Endothelial cell of umbilical vein (primary cell): ENCODE data around the gene RNF5. TPM values are rescaled to one million over a fixed set of nuclear protein-coding genes. Genes with fewer than 3 reads are reported as not detected.

Experiments used
- BruUV-seq: library from RNA; stranded (reverse); fragments of 400-500 nt; replicated peaks from 2 replicates; lab custom pipeline; 2021; lab: Mats Ljungman, UMichigan
- CTCF ChIA-PET: fragments of 300-600, 350-600 bp; sonication (Branson Sonifier 250); formaldehyde crosslinking; loops from one replicate; lab custom pipeline; 2021; ENCODE audit warnings: antibody characterized with exemption, inconsistent platforms; lab: Charles Lee
- POLR2A ChIA-PET: fragments of 300-600, 350-600 bp; sonication (Branson Sonifier 250); formaldehyde crosslinking; loops from one replicate; lab custom pipeline; 2021; ENCODE audit warnings: antibody characterized with exemption, inconsistent platforms; lab: Charles Lee
- DNase-seq: peaks from one replicate; pipeline ENCODE4 v3.0.0-alpha.2; 2011; ENCODE audit warnings: low read depth, low spot score
- FAIRE-seq: peaks from 2 replicates; lab custom pipeline; 2011; peaks lifted over from hg19 to GRCh38; lab: Jason Lieb, UNC
- H2AFZ ChIP-seq: 2 replicates; pipeline ENCODE4 v1.6.0; 2012; ENCODE audit warnings: low read depth, low read length, control low read depth, inconsistent platforms
- H3K27ac ChIP-seq: 2 replicates; pipeline ENCODE4 v1.5.1; 2011; ENCODE audit warnings: low read depth, mild to moderate bottlenecking, control low read depth, low read length, moderate library complexity; ENCODE audit not compliant: insufficient read depth
- H3K27me3 ChIP-seq, 2 experiments: 2 replicates each; pipeline versions ENCODE4 v1.6.0 to v1.6.1; 2011; ENCODE audit warnings: low read length in 2 of 2, mixed read lengths in 1 of 2; ENCODE audit not compliant: control insufficient read depth in 2 of 2, insufficient read depth in 2 of 2
- H3K36me3 ChIP-seq, 2 experiments: 2 replicates in 1 of 2; 3 replicates in 1 of 2; pipeline ENCODE4 v1.5.1; 2011; ENCODE audit warnings: low read length in 2 of 2, mild to moderate bottlenecking in 1 of 2, moderate library complexity in 1 of 2; ENCODE audit not compliant: control insufficient read depth in 2 of 2, insufficient read depth in 2 of 2; ENCODE audit errors: extremely low read depth in 1 of 2
- H3K4me1 ChIP-seq: 3 replicates; pipeline ENCODE4 v1.5.1; 2011; ENCODE audit warnings: mild to moderate bottlenecking, low read length; ENCODE audit not compliant: control insufficient read depth, insufficient read depth; ENCODE audit errors: extremely low read depth
- H3K4me2 ChIP-seq: 2 replicates; pipeline ENCODE4 v1.6.1; 2011; ENCODE audit warnings: low read length, control low read depth, mixed read lengths; ENCODE audit not compliant: insufficient read depth
- H3K4me3 ChIP-seq, 3 experiments: fragments of 200-600 bp in 1 of 3; sonication (generic), shearing (Covaris generic) in 1 of 3; replicated peaks in 1 of 3; 2 replicates each; pipeline ENCODE4 v1.5.1; 2011 to 2016; ENCODE audit warnings: control low read depth in 3 of 3, low read length in 3 of 3, mild to moderate bottlenecking in 2 of 3, inconsistent platforms in 1 of 3, low read depth in 1 of 3, moderate library complexity in 1 of 3; ENCODE audit not compliant: insufficient read depth in 1 of 3
- H3K79me2 ChIP-seq: 2 replicates; pipeline ENCODE4 v1.6.0; 2012; ENCODE audit warnings: low read length, inconsistent platforms; ENCODE audit not compliant: control insufficient read depth, insufficient read depth
- H3K9ac ChIP-seq: replicated peaks from 2 replicates; pipeline ENCODE3; 2011; ENCODE audit warnings: low read length, control low read depth; ENCODE audit not compliant: insufficient read depth; ENCODE audit errors: extremely low read depth
- H3K9me1 ChIP-seq: replicated peaks from 3 replicates; pipeline ENCODE4 v1.6.0; 2011; ENCODE audit warnings: mild to moderate bottlenecking, low read length; ENCODE audit not compliant: control insufficient read depth, insufficient read depth; ENCODE audit errors: extremely low read depth
- H3K9me3 ChIP-seq: replicated peaks from 2 replicates; pipeline ENCODE4 v1.5.1; 2012; ENCODE audit warnings: low read length, inconsistent platforms; ENCODE audit not compliant: control insufficient read depth, insufficient read depth
- H4K20me1 ChIP-seq: replicated peaks from 2 replicates; pipeline ENCODE3; 2011; ENCODE audit warnings: mild to moderate bottlenecking, low read length; ENCODE audit not compliant: control insufficient read depth, insufficient read depth; ENCODE audit errors: extremely low read depth
- EZH2 ChIP-seq: IDR thresholded peaks from 2 replicates; pipeline ENCODE4 v1.6.1; 2012; ENCODE audit warnings: borderline replicate concordance, low read depth, mild to moderate bottlenecking, moderate library complexity, low read length, inconsistent platforms; ENCODE audit not compliant: severe bottlenecking
- FOS ChIP-seq: IDR thresholded peaks from 2 replicates; pipeline ENCODE4 v1.6.1; 2011; ENCODE audit warnings: mild to moderate bottlenecking, low read length, moderate library complexity, borderline replicate concordance; ENCODE audit not compliant: insufficient read depth
- GATA2 ChIP-seq: IDR thresholded peaks from 2 replicates; pipeline ENCODE4 v1.7.0; 2011; ENCODE audit warnings: low read depth, mild to moderate bottlenecking, moderate library complexity, mixed read lengths, low read length; ENCODE audit not compliant: insufficient read length, insufficient read depth
- JUN ChIP-seq: IDR thresholded peaks from 2 replicates; pipeline ENCODE4 v1.6.1; 2011; ENCODE audit warnings: borderline replicate concordance, low read depth; ENCODE audit not compliant: insufficient read length, insufficient read depth
- MYC ChIP-seq: IDR thresholded peaks from one replicate; pipeline ENCODE4 v1.6.1; 2011; ENCODE audit warnings: mild to moderate bottlenecking, low read depth, low read length
- POLR2A ChIP-seq: IDR thresholded peaks from 2 replicates; pipeline ENCODE4 v1.6.1; 2012; ENCODE audit warnings: low read depth, mild to moderate bottlenecking, control low read depth, low read length
- POLR2AphosphoS5 ChIP-seq: IDR thresholded peaks from 2 replicates; pipeline ENCODE4 v1.6.1; 2012; ENCODE audit warnings: low read depth, mild to moderate bottlenecking, control low read depth, low read length, moderate library complexity; ENCODE audit not compliant: insufficient read depth
- dilution Hi-C: fragments of 300-500 bp; cut with MboI; formaldehyde crosslinking; loops from one replicate; pipeline ENCODE4 v1.15.0; 2019; ENCODE audit warnings: low sequenced_read_pairs; ENCODE audit not compliant: extremely low pct_ligation_motif_present
- intact Hi-C: fragments of 100-400 bp; cut with micrococcal nuclease; formaldehyde crosslinking; loops from one replicate; pipeline ENCODE4 v1.10.0; 2022
- polyA plus RNA-seq, 4 experiments: library from polyadenylated mRNA; depleted of rRNA in 3 of 4; stranded (reverse) in 3 of 4; unstranded in 1 of 4; fragments of >200 nt; gene quantifications; 2 replicates each; pipeline versions ENCODE4 v1.2.1 to v1.2.3, GENCODE V29; 2011 to 2012; ENCODE audit warnings: missing spikeins in 1 of 4
- total RNA-seq: library from RNA; stranded (reverse); gene quantifications from 2 replicates; pipeline ENCODE4 v1.2.3, GENCODE V29; 2021
- TF ChIP-seq, protein P1 (sequence below): IDR thresholded peaks from 2 replicates; pipeline ENCODE4 v1.6.1; 2011; ENCODE audit not compliant: insufficient read depth, insufficient read length
- TF ChIP-seq, protein P2 (sequence below), 2 donors: IDR thresholded peaks; 1 replicate in 1 of 2; 2 replicates in 1 of 2; pipeline ENCODE4 v1.5.1; 2011; ENCODE audit warnings: low read length in 2 of 2, mild to moderate bottlenecking in 2 of 2, moderate library complexity in 2 of 2, control low read depth in 1 of 2, inconsistent platforms in 1 of 2, low read depth in 1 of 2; ENCODE audit not compliant: insufficient read depth in 1 of 2; ENCODE audit errors: extremely low read depth in 1 of 2

The RNF5 gene
- total and polyA plus RNA-seq, 2 donors (not counting 3 experiments of a cell fraction or from before 2014, with no cell fraction given): 49.2 to 100 TPM

DNA sequence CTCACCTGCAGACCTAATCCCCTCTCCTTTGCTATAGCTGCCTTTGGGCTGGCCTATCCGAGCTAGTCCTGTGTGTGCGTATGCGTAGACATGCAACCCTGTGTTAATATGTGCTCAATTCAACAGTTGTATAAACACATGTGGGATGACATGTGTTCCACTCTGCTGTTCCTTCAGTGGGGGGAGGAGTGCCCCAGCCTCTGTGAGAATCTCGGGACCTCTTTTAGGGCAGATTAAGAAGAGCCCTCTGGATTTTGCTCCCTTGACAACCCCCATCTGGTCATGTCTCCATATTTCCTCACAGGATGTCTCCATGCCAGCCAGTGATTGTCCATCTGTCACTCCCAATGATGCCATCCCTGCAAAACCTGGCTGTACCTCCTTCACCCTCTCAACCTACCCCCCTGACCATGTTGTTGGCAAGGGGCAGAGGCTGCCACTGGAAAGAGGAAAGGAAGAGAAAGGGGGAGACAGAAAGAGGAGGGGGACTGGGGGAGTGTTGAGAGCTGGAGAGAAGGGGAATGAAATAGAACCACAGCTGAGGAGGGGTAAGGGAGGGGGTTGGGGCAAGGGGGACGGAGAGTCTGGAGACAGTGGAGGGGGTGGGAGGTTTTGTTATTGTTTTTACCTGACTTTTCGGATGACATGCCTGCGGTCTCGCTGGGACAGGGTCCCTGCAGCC, 26.9 kb upstream of the RNF5 start:
- Histone ChIP-seq H4K20me1 (no peaks in the 10 kb centered on the region), H3K9me3 (no peaks in the 10 kb centered on the region), H3K36me3 (no peaks in the 10 kb centered on the region), H3K4me1 (peaks cover 24% of the 10 kb centered on the region), H3K27ac (no peak overlapping the region), H3K9ac (no peak overlapping the region), H3K79me2 (peaks cover 4% of the 10 kb centered on the region), H3K9me1 (no peaks in the 10 kb centered on the region), H3K4me2 (no peak overlapping the region), H3K27me3 (peaks cover 20 to 21% of the 10 kb centered on the region in 2 experiments), H3K4me3 (peak overlapping the region in 1 of 3 experiments; percentile 15), H2AFZ (no peak overlapping the region)
- no peak for DNase-seq
- intact Hi-C loops (no loop called here), dilution Hi-C loops (no loop called here)
- CTCF ChIA-PET: interaction anchor here (1.0 kb wide), 1 partner anchor 46 kb away, joined by 3 read pairs; no protein-coding TSS in a partner anchor
- TF ChIP-seq POLR2A (no peak), POLR2AphosphoS5 (no peak), MYC (no peak), JUN (no peak), GATA2 (no peak), EZH2 (no peak), FOS (no peak)
- TF ChIP-seq, protein P1, sequence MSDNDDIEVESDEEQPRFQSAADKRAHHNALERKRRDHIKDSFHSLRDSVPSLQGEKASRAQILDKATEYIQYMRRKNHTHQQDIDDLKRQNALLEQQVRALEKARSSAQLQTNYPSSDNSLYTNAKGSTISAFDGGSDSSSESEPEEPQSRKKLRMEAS: no peak
- TF ChIP-seq, protein P2, sequence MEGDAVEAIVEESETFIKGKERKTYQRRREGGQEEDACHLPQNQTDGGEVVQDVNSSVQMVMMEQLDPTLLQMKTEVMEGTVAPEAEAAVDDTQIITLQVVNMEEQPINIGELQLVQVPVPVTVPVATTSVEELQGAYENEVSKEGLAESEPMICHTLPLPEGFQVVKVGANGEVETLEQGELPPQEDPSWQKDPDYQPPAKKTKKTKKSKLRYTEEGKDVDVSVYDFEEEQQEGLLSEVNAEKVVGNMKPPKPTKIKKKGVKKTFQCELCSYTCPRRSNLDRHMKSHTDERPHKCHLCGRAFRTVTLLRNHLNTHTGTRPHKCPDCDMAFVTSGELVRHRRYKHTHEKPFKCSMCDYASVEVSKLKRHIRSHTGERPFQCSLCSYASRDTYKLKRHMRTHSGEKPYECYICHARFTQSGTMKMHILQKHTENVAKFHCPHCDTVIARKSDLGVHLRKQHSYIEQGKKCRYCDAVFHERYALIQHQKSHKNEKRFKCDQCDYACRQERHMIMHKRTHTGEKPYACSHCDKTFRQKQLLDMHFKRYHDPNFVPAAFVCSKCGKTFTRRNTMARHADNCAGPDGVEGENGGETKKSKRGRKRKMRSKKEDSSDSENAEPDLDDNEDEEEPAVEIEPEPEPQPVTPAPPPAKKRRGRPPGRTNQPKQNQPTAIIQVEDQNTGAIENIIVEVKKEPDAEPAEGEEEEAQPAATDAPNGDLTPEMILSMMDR (IDR thresholded peaks at IDR 0.05; ENCODE audit: extremely low read depth in 1 of 2, insufficient read depth in 1 of 2, low read depth in 1 of 2, low read length in 2 of 2): no peak
- POLR2A ChIA-PET: no interaction called here
- BruUV-seq: no TSS peak
- no peak for FAIRE-seq
